ENCODE data around the gene HSPA1A. TPM values are rescaled to one million over a fixed set of nuclear protein-coding genes. Genes with fewer than 3 reads are reported as not detected.
"Not testable (repeated sequence)": the region's sequence is repeated elsewhere in the genome, so short reads cannot be mapped to it uniquely, and the experiment has no call there.

The HSPA1A gene
- total RNA-seq, 4 donors from 2014 or later = 235 to 451 (median 370) TPM

- Histone ChIP-seq H3K4me3 (no peak overlapping the region), H3K36me3 (peaks cover 0 to 6% (median 0%) of the 10 kb centered on the region in 4 donors), H3K4me1 (peaks cover 15 to 24% (median 23%) of the 10 kb centered on the region in 4 donors), H3K27me3 (no peaks in the 10 kb centered on the region), H3K27ac (replicated peaks in 1 of 4) (no peak overlapping the region), H3K9me3 (no peaks in the 10 kb centered on the region)
- no peak for DNase-seq (ENCODE audit: extremely low spot score)
- WGBS = 97% methylated on average over 5 of the region's 12 CpGs
- intact Hi-C loops (cut with DNase I) = no loop called here
- TF ChIP-seq CTCF (IDR thresholded peaks at IDR 0.05) (no peak), POLR2AphosphoS5 (IDR thresholded peaks at IDR 0.05) (no peak), POLR2A (IDR thresholded peaks at IDR 0.05; ENCODE audit: low read depth) (no peak), EP300 (IDR thresholded peaks at IDR 0.05) (no peak)
Observed at GRCh38 chr6:31811645-31812044, 3.7 kb upstream of the HSPA1A start.

GRCh38 chr6:31813465-31813849, 1.9 kb upstream of the HSPA1A start:
- TF ChIP-seq EP300 (IDR thresholded peaks at IDR 0.05) = no peak
- no peak for TF ChIP-seq POLR2A (IDR thresholded peaks at IDR 0.05; ENCODE audit: low read depth)
- no peak for TF ChIP-seq CTCF (IDR thresholded peaks at IDR 0.05)
- no peak for TF ChIP-seq POLR2AphosphoS5 (IDR thresholded peaks at IDR 0.05)
- H3K36me3 ChIP-seq = peaks cover 0 to 6% (median 0%) of the 10 kb centered on the region in 4 donors
- DNase-seq (ENCODE audit: extremely low spot score) = no peak
- no peaks in the 10 kb centered on the region for H3K27me3 ChIP-seq
- whole genome bisulfite sequencing = 97% methylated on average over 7 of the region's 7 CpGs
- intact Hi-C loops (cut with DNase I) = no loop called here
- no peaks in the 10 kb centered on the region for H3K9me3 ChIP-seq
- H3K27ac ChIP-seq (replicated peaks in 1 of 4) = peak overlapping the region; percentile 94 to 100 (median 97)
- H3K4me1 ChIP-seq = peaks cover 9 to 27% (median 26%) of the 10 kb centered on the region in 4 donors
- peak overlapping the region in 3 of 4 donors; percentile 57 to 62 (median 60) for H3K4me3 ChIP-seq

- Histone ChIP-seq H3K9me3 (no peaks in the 10 kb centered on the region), H3K36me3 (peaks cover 0 to 6% (median 0%) of the 10 kb centered on the region in 4 donors), H3K27ac (replicated peaks in 1 of 4) (peak overlapping the region; percentile 94 to 100 (median 97)), H3K4me1 (peaks cover 19 to 39% (median 38%) of the 10 kb centered on the region in 4 donors), H3K27me3 (no peaks in the 10 kb centered on the region), H3K4me3 (peak overlapping the region; percentile 57 to 66 (median 61))
- TF ChIP-seq EP300 (IDR thresholded peaks at IDR 0.05) (no peak), CTCF (IDR thresholded peaks at IDR 0.05) (no peak), POLR2A (IDR thresholded peaks at IDR 0.05; ENCODE audit: low read depth) (no peak), POLR2AphosphoS5 (IDR thresholded peaks at IDR 0.05) (peak; percentile 87 to 96)
- intact Hi-C loops (cut with DNase I) = no loop called here
- WGBS = 1% methylated on average over 13 of the region's 13 CpGs
- DNase-seq (ENCODE audit: extremely low spot score) = peak; percentile 98
Observed at GRCh38 chr6:31814677-31815024, 692 bp upstream of the HSPA1A start.

GRCh38 chr6:31817133-31817928, 2.0 kb downstream of the HSPA1A start:
- H3K36me3 ChIP-seq; H3K9me3 ChIP-seq; intact Hi-C loops (cut with DNase I); H3K27me3 ChIP-seq; DNase-seq (ENCODE audit: extremely low spot score): not testable (repeated sequence)
- H3K27ac ChIP-seq (replicated peaks in 1 of 4) = peak overlapping the region; percentile 92 to 97 (median 96)
- peak overlapping the region; percentile 52 to 63 (median 58) for H3K4me3 ChIP-seq
- H3K4me1 ChIP-seq = peaks cover 38 to 61% (median 59%) of the 10 kb centered on the region in 4 donors
- TF ChIP-seq CTCF (IDR thresholded peaks at IDR 0.05) = peak in 2 of 3 experiments; percentile 10 to 13
- WGBS = 50% methylated on average over 6 of the region's 37 CpGs

Measured in esophagus muscularis mucosa (tissue), 4 donors.